ENCODE results near the gene MADD. TPM values are rescaled to one million over a fixed set of nuclear protein-coding genes. Genes with fewer than 3 reads are reported as not detected.

The MADD gene
- total RNA-seq, 1 donor from 2014 or later, result 9.0 TPM

GRCh38 chr11:47233051-47233450 lies 36.9 kb upstream of the MADD start:
- Histone ChIP-seq H3K4me3 (ENCODE audit: low read depth, low read length) (no peak overlapping the region), H3K27me3 (ENCODE audit: control insufficient read depth, insufficient read depth, low read length) (no peaks in the 10 kb centered on the region), H3K36me3 (ENCODE audit: control insufficient read depth, insufficient read depth, low read length) (peaks cover 11% of the 10 kb centered on the region)
- FAIRE-seq (no peak), DNase-seq (ENCODE audit: low read depth) (no peak)
- no peak for TF ChIP-seq CTCF (IDR thresholded peaks at IDR 0.05; ENCODE audit: insufficient read depth, low read length, severe bottlenecking)

DNA sequence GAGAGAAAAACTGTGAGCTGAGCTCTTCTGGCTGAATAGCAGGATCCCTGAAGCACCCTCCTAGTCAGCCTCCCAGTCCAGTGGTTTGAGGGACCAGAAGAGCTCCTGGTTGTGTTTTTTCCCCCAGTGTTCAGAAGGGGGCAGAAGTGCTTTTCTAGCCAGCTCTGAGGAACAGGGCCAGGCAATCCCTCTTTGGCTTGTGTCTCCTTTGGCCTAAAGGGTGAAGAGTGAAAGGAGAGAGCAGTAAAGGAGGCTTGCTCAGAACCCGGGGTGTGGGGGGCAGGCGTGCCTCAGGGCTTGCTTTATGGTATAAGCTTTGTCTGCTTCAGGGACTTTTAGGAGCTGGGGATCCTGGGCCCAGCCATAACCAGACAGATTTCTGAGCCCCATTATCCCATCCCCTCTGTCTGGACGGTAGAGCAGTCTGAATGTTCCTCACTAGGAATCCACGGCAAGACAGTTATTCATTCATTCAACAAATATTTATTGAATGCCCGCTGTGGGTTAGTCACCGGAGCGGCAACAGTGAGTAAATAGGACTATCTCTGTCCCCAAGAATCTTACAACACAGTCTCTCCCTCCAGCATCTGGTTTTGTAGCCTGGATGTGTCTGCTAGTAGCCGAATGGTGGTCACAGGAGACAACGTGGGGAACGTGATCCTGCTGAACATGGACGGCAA lies 35.8 kb upstream of the MADD start:
- no peak overlapping the region for H3K4me3 ChIP-seq (ENCODE audit: low read depth, low read length)

GRCh38 chr11:47234669-47235100 lies 35.2 kb upstream of the MADD start:
- no peak overlapping the region for H3K4me3 ChIP-seq (ENCODE audit: low read depth, low read length)
- no peaks in the 10 kb centered on the region for H3K27me3 ChIP-seq (ENCODE audit: control insufficient read depth, insufficient read depth, low read length)
- DNase-seq (ENCODE audit: low read depth) (no peak), FAIRE-seq (no peak)
- no peak for TF ChIP-seq CTCF (IDR thresholded peaks at IDR 0.05; ENCODE audit: insufficient read depth, low read length, severe bottlenecking)
- peaks cover 14% of the 10 kb centered on the region for H3K36me3 ChIP-seq (ENCODE audit: control insufficient read depth, insufficient read depth, low read length)

More for the DNA sequence above, 35.8 kb upstream of the MADD start:
- DNase-seq (ENCODE audit: low read depth) (peak; percentile 72), FAIRE-seq (no peak)
- Histone ChIP-seq H3K36me3 (ENCODE audit: control insufficient read depth, insufficient read depth, low read length) (peaks cover 12% of the 10 kb centered on the region), H3K27me3 (ENCODE audit: control insufficient read depth, insufficient read depth, low read length) (no peaks in the 10 kb centered on the region)
- peak; percentile 30 for TF ChIP-seq CTCF (IDR thresholded peaks at IDR 0.05; ENCODE audit: insufficient read depth, low read length, severe bottlenecking)

GRCh38 chr11:47235163-47235562 lies 34.8 kb upstream of the MADD start:
- peaks cover 16% of the 10 kb centered on the region for H3K36me3 ChIP-seq (ENCODE audit: control insufficient read depth, insufficient read depth, low read length)
- no peak for TF ChIP-seq CTCF (IDR thresholded peaks at IDR 0.05; ENCODE audit: insufficient read depth, low read length, severe bottlenecking)
- no peak overlapping the region for H3K4me3 ChIP-seq (ENCODE audit: low read depth, low read length)
- H3K27me3 ChIP-seq (ENCODE audit: control insufficient read depth, insufficient read depth, low read length), result no peaks in the 10 kb centered on the region
- FAIRE-seq (no peak), DNase-seq (ENCODE audit: low read depth) (no peak)

DNA sequence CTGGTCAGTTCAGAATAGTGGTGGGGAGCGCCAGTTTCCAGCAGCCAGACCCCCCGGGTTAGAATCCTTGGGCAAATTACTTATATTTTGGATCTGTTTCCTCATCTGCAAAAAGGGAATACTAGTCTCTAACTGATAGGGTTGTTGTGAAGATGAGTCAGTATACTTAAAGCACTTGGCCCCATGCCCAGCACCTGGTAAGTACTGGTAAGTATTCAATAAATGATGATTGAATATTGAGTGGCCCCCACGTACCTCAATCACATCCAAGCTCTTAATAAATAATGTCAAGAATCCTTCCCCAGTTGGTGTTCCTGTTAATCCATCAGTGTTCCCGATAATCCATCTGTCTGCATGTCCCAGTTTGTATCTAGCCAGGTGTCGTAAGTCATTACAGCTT lies 33.5 kb upstream of the MADD start:
- H3K27me3 ChIP-seq (ENCODE audit: control insufficient read depth, insufficient read depth, low read length), result no peaks in the 10 kb centered on the region
- FAIRE-seq, result no peak
- peak; percentile 58 for DNase-seq (ENCODE audit: low read depth)
- no peak for TF ChIP-seq CTCF (IDR thresholded peaks at IDR 0.05; ENCODE audit: insufficient read depth, low read length, severe bottlenecking)
- H3K4me3 ChIP-seq (ENCODE audit: low read depth, low read length), result no peak overlapping the region
- H3K36me3 ChIP-seq (ENCODE audit: control insufficient read depth, insufficient read depth, low read length), result peaks cover 18% of the 10 kb centered on the region

DNA sequence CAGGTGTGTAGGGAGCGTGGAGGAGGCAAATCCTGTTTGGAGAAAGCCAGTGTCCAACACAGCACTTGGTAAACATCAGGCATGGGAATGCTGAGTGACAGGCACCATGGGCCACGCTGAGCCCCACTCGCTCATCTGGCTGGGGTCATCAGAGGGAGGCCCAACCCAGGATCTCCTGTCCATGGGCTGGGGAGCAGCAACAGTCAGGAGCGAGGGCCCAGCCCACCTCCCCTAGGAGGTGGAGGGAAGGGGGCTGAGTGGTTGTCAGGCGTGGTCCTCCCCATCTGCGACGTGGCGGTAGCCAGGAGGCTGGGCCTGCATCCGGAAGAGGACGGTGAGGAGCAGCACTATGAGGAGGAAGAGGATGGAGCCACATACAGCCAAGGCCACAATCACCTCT lies 30.1 kb upstream of the MADD start:
- DNase-seq (ENCODE audit: low read depth) (no peak), FAIRE-seq (no peak)
- Histone ChIP-seq H3K36me3 (ENCODE audit: control insufficient read depth, insufficient read depth, low read length) (peaks cover 20% of the 10 kb centered on the region), H3K27me3 (ENCODE audit: control insufficient read depth, insufficient read depth, low read length) (no peaks in the 10 kb centered on the region), H3K4me3 (ENCODE audit: low read depth, low read length) (no peak overlapping the region)
- no peak for TF ChIP-seq CTCF (IDR thresholded peaks at IDR 0.05; ENCODE audit: insufficient read depth, low read length, severe bottlenecking)
